HG02973 (cell line): ENCODE measurements around the gene CLEC9A.
"Not testable (repeated sequence)": the region's sequence is repeated elsewhere in the genome, so short reads cannot be mapped to it uniquely, and the experiment has no call there.

Experiments
- ATAC-seq: cut with Tn5 transposase; IDR thresholded peaks from one replicate; pipeline ENCODE4 v1.9.1; 2021; ENCODE audit warnings: moderate library complexity; ENCODE audit not compliant: unreplicated experiment

Gene CLEC9A

GRCh38 chr12:10030446-10030845 lies at the start of gene CLEC9A:
CLEC9A (plus strand) TSS chr12:10030682; CDS start chr12:10052688, 22,006 bp downstream.
- ATAC-seq, result no peak

- ATAC-seq, result no peak
Observed at GRCh38 chr12:9991876-9992275, 38.6 kb upstream of the CLEC9A start.

GRCh38 chr12:9992296-9992695 lies 38.2 kb upstream of the CLEC9A start:
- no peak for ATAC-seq

GRCh38 chr12:9999016-9999415 lies 31.5 kb upstream of the CLEC9A start, which contains the start of gene CLEC1B:
CLEC1B (minus strand) TSS chr12:9999121; CDS start chr12:9999100, 21 bp downstream.
- ATAC-seq, result no peak

GRCh38 chr12:10001171-10001776 lies 29.2 kb upstream of the CLEC9A start:
- no peak for ATAC-seq

GRCh38 chr12:10012630-10013330 lies 17.7 kb upstream of the CLEC9A start:
- no peak for ATAC-seq

GRCh38 chr12:10015450-10015849 lies 15.0 kb upstream of the CLEC9A start:
- no peak for ATAC-seq

- ATAC-seq, result no peak
Observed at GRCh38 chr12:10016881-10017280, 13.6 kb upstream of the CLEC9A start.

- ATAC-seq, result no peak
Observed at GRCh38 chr12:10018386-10018785, 12.1 kb upstream of the CLEC9A start.

GRCh38 chr12:10021342-10021741 lies 9.1 kb upstream of the CLEC9A start:
- ATAC-seq, result no peak

- ATAC-seq, result no peak
Observed at GRCh38 chr12:10025236-10025635, 5.2 kb upstream of the CLEC9A start.

- not testable (repeated sequence) for ATAC-seq
Observed at GRCh38 chr12:10026666-10027065, 3.8 kb upstream of the CLEC9A start.

GRCh38 chr12:10027311-10027710 lies 3.2 kb upstream of the CLEC9A start:
- no peak for ATAC-seq

- no peak for ATAC-seq
Observed at GRCh38 chr12:10027721-10028120, 2.8 kb upstream of the CLEC9A start.

GRCh38 chr12:10031321-10031720 lies 839 bp downstream of the CLEC9A start:
- ATAC-seq, result no peak

GRCh38 chr12:10031771-10032175 lies 1.3 kb downstream of the CLEC9A start:
- no peak for ATAC-seq

- ATAC-seq, result no peak
Observed at GRCh38 chr12:10033783-10034545, 3.5 kb downstream of the CLEC9A start.

- ATAC-seq, result no peak
Observed at GRCh38 chr12:10042167-10042566, 11.7 kb downstream of the CLEC9A start.

GRCh38 chr12:10048526-10048925 lies 18.0 kb downstream of the CLEC9A start:
- no peak for ATAC-seq

GRCh38 chr12:10052193-10052913 lies 21.9 kb downstream of the CLEC9A start:
- ATAC-seq, result no peak

- no peak for ATAC-seq
Observed at GRCh38 chr12:10058387-10058786, 27.9 kb downstream of the CLEC9A start.
